Breast epithelium (tissue), 3 donors: ENCODE measurements around the gene ERG28.

Source experiments
- CTCF ChIP-seq, 3 donors: fragments of 450-650 bp; IDR thresholded peaks; one replicate each; pipeline ENCODE4 v1.5.1; 2016 to 2017; ENCODE audit warnings: antibody characterized with exemption in 3 of 3, mild to moderate bottlenecking in 3 of 3, moderate library complexity in 3 of 3
- POLR2A ChIP-seq: fragments of 450-650 bp; IDR thresholded peaks from one replicate; pipeline ENCODE4 v1.6.1; 2016; ENCODE audit warnings: antibody characterized with exemption, mild to moderate bottlenecking, moderate library complexity
- POLR2AphosphoS5 ChIP-seq, 3 donors: sonication (generic); formaldehyde crosslinking; IDR thresholded peaks; one replicate each; pipeline ENCODE4 v1.6.1; 2017; ENCODE audit warnings: antibody characterized with exemption in 3 of 3

- no peak for TF ChIP-seq POLR2A
- no peak for TF ChIP-seq CTCF (IDR thresholded peaks at IDR 0.05)
- TF ChIP-seq POLR2AphosphoS5 (IDR thresholded peaks at IDR 0.05), result no peak
These were observed 29.3 kb upstream of the ERG28 start for GRCh38 chr14:75690010-75690409.
